DMS79 treated with DMSO at 0.1 percent for 48 hours (cell line): ENCODE results near the gene DPP9.

Experiments used
- DNase-seq: peaks from one replicate; lab custom pipeline; 2025; lab: John Stamatoyannopoulos, UW

DPP9 gene

GRCh38 chr19:4656102-4656501, 67.5 kb downstream of the DPP9 start:
- no peak for DNase-seq

GRCh38 chr19:4654437-4655361, 68.9 kb downstream of the DPP9 start:
- DNase-seq: no peak

- no peak for DNase-seq
Observed at GRCh38 chr19:4653793-4654436, 69.7 kb downstream of the DPP9 start.

- no peak for DNase-seq
Observed at GRCh38 chr19:4652075-4652474, 71.6 kb downstream of the DPP9 start.

DNA sequence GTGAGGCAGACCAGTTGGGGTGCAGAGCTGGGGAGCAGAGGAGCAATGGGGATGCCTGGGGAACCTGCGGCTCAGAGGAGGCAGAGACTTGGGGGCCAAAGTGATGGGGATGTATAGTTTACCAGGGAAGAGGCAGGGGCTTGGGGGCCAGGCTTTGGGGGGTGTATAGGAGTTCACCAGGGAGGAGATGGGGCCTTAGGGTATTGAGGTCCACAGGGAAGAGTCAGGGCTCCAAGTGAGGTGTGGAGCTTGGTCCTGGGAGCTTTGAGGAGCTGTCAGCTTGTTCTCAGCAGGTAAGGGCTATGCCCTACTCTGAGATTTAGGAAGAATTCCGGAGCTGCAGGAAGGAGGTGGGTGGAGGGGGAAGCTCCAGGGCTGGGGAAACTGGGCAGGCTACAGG, 73.5 kb downstream of the DPP9 start:
- no peak for DNase-seq

GRCh38 chr19:4649392-4650047, 74.1 kb downstream of the DPP9 start:
- no peak for DNase-seq

DNA sequence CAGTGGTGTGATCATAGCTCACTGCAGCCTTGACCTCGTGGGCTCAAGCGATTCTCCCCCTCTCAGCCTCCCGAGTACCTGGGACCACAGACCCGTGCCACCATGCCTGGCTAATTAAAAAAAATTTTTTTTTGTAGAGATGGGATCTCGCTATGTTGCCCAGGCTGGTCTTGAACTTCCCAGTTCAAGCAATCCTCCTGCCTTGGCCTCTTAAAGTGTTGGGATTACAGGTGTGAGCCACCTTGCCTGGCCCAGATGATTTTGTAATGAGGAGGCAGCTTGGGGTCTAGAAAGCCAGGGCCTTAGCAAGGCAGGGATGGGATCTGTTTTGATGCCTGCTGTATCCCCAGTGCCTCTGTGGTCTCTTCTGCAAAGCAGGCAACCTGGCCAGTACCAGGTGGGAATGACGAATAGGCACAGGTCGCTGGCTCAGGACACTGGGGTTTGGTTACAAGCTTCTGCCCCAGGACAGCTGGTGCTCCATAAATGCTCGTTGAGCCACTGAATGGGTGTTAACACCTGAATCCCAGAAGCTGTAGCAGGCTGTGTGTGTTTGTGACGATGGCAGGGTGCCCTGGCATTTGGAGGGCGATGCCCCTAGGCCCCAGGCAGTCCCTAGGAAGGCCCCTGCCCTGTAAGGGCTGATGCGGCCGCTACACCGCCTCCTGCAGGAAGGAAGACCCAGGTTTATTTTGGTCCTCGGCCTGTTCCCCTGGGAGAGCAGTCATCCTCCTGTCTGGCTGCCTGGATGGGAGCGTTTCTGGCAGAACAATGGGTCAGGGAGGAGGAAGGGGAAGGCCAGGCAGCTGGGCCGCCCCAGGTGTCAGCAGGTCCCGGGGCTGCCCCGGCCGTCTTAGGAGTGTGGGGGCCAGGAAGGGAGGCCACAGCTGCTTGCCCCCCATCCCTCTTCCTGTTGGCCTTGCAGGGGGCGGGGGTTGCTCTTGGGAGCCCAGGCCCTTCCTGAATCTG, 75.7 kb downstream of the DPP9 start:
- DNase-seq: no peak

- DNase-seq: no peak
Observed at GRCh38 chr19:4645718-4646117, 77.9 kb downstream of the DPP9 start.

GRCh38 chr19:4642625-4643024, 81.0 kb downstream of the DPP9 start:
- DNase-seq: no peak

- DNase-seq: no peak
Observed at GRCh38 chr19:4641132-4641531, 82.5 kb downstream of the DPP9 start.

DNA sequence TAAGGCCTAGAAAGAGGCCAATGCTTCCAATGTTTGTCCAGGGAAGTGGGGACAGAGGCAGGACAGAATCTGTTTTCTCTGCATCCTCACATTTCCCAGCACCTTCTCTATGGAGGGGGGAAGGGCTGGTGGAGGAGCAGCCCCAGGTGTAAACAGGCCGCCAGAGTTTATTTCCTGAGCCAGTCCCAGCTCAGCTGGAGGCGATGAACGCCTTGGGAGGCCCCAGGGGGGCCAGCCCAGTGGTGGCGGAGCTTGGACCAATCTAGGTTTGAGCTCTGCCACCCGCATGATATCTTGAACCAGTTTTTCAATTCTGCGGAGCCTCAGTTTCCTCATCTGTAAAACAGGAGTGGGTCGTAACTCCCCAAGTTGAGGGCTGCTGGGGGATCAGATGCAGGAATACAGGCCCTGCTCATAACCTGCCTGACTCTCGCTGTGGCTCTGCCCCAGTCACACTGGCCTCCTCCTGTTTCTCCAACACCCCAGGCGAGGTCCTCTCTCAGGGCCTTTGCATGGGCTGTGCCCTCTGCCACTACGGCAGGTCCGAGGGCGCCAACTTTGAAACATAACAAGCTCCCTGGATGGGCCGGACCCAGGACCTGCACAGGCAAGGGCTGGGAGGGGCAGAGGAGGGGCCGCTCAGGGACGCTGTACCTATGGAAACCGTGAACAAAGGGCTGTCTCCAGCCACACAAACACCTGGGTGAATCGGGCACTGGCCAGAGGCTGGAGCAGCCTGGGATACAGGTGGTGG, 83.2 kb downstream of the DPP9 start:
- DNase-seq: no peak

GRCh38 chr19:4639531-4640246, 84.0 kb downstream of the DPP9 start:
- no peak for DNase-seq

DNA sequence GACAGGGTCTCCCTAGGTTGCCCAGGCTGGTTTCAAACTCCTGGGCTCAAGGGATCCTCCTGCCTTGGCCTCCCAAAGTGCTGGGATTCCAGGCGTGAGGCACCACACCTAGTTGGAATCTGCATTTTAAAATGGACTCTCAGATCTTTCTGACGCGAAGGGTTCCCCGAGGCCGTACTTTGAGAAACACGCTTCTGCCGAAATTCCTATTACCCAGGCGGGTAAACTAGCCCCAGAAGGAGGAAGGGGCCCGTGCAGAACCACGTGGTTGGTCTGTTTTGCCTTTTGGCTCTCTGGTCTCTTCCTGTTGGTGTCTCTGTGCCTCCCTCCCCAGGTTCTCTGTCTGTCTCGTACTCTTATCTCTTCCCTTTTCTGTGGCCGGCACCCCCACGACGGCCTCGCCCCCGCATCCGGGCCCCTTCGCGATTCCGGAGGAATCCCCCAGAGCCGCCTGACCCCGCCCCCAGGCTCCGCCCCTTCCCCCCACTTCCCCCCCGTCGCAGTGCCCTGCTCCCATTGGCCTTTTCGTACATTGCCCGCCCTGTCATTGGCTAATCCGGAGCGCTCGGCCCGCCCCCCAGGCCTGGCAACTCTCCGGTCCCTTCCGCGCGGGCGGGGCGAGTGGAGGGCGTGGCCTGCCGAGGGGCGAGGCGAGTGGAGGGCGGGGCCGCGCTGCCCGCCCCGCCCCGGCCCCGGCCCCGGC, 84.7 kb downstream of the DPP9 start, which contains the start of gene TNFAIP8L1:
TSS of gene TNFAIP8L1 (plus strand) at position 689 of the 703 bp plus-strand sequence. CDS start 12,354 bp downstream, outside the sequence.
- peak; percentile 87 for DNase-seq

- DNase-seq: no peak
Observed at GRCh38 chr19:4638317-4638716, 85.3 kb downstream of the DPP9 start.

GRCh38 chr19:4636761-4637160, 86.9 kb downstream of the DPP9 start:
- DNase-seq: no peak

DNA sequence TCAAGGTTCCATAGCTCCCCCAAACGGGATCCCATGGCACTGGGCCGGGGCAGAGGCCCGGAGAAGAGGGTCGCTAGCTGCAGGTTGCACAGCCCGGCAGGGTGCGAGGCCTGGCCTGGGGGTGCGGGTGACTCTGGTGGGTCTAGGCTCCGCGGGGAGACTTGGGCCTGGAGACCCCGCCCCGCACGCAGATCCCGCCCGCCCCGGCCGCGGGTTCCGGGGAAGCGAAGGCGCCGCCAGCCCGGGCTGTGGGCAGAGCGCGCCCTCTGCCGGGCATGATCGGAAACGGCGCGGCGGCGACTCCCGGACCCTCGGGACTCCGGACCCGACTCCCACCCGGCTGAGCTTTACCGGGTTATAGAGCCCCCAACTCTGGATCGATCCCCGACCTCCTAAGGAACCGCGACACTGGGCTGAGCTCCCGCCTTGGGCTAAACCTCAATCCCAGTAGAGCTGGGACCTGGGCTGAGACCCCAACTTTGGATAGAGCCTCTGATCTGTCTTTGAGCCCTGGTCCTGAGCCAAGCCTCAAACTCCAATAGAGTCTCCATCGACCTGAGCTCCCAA, 87.4 kb downstream of the DPP9 start:
- DNase-seq: peak; percentile 65

GRCh38 chr19:4635754-4636116, 87.9 kb downstream of the DPP9 start:
- DNase-seq: no peak

DNA sequence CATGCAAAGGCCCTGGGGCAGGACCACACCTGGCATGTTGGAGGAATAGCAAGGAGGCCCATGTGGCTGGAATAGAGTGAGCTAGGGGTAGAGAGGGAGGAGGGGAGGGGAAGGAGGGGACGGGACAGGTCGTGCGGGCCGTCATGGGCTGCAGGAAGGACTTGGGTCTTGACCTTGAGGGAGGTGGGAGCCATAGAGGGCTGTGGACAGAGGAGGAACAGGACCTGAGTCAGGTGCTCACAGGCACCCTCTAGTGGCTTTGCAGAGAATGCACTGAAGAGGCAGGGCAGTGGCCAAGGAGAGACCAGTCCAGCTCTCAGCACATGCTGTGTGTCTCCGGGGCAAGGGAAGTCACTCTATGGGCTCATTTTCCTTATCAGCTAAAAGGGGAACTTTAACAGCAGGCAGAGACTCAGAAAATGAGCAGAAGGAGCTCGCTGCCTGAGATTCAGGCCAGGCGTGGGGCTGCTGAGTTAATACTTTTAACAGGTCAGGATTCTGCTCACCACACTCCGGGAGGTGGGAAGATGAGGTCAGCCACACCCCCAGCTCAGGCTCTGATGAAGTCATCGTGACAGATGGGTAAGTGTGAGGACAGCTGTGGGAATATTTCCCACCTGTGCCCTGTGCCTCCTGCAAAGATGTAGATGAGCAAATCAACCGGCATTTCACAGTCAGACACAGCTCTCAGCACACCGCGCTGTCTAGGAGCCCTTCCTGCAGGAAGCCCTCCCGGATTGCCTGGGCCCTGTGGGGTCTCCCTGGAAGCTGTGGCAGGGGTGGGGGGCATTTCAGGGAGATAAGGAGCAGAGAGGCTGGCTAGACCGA, 90.3 kb downstream of the DPP9 start:
- DNase-seq: peak; percentile 3
